GM19438 (cell line): ENCODE results near the gene REL.
"Not testable (repeated sequence)": the region's sequence is repeated elsewhere in the genome, so short reads cannot be mapped to it uniquely, and the experiment has no call there.

Source experiments
- ATAC-seq: cut with Tn5 transposase; IDR thresholded peaks from one replicate; pipeline ENCODE4 v1.9.1; 2021; ENCODE audit warnings: low read depth; ENCODE audit not compliant: unreplicated experiment

The REL gene

GRCh38 chr2:60881047-60881932, at the start of gene REL:
TSS of gene REL (plus strand) at chr2:60881574. CDS start at chr2:60881841, 267 bp downstream.
- ATAC-seq, result peak; percentile 80

- ATAC-seq, result no peak
Measured at GRCh38 chr2:60831921-60832320, 49.5 kb upstream of the REL start.

- ATAC-seq, result no peak
Measured at GRCh38 chr2:60832621-60833020, 48.8 kb upstream of the REL start.

- ATAC-seq, result no peak
Measured at GRCh38 chr2:60834270-60834717, 47.1 kb upstream of the REL start.

DNA sequence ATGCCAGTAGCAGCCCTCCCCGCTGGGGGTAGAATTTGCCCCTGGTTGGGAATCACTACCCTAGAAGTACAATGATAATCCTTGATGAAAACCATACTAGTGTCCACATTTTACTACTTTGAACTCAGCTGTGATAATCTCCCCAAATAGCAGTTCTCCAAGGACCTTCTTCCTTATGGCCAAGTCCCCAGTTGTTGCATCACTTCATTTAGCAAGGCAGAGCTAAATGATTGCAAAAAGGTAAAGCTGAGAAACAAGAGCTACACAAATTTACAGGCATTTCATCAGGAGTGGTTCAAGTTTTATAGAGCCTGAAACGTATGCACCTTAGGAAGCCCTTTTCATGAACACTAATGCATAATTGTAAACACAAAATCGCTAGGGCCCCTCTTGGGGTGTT, 44.9 kb upstream of the REL start:
- ATAC-seq, result no peak

GRCh38 chr2:60837123-60837522, 44.3 kb upstream of the REL start:
- ATAC-seq, result peak; percentile 34

DNA sequence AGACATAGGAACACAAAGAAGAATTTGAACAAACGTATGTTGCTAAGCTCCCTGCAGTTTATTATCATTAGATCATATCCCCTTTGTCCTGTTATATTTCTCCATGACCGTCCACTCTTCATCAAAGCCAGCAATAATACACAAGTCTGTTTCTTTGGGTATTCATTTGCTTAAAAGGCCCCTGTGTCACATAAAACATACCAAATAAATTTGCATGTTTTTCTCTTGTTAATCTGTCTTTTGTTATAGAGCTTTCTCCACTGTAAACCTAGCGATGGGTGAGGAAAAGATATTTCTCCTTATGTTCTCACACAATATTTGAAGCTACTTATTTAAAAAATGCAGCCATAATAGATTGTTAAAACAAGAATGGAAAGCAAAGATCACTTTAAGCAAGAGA, 42.9 kb upstream of the REL start:
- ATAC-seq, result no peak

DNA sequence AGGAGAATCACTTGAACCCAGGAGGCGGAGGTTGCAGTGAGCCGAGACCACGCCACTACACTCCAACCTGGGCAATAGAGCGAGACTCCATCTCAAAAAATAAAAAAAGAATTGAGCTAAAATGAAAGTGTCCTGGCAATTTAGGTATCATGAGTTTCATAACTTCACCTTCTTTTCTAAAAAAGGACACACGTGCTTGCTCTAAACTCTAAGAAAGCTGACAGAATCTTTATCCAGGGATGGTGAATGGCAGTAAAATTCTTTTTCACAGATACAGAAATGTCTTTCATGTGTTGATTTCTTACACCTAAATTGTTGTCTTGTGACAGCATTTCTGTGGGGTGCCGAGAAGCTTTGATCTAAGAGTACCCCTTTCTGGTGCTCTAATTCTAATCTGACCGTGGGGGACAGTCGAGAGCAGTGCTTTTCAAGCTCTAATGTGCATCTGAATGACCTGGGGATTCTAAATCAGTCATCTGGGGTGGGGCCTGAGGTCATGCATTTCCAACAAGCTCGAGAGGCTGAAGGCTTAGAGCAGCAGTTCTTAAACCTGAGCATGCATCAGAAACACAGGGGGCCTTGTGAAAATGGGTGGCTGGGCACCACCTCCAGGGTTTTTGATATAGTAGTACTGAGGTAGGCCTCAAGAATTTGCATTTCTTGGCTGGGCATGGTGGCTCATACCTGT, 42.1 kb upstream of the REL start:
- ATAC-seq, result peak; percentile 34

DNA sequence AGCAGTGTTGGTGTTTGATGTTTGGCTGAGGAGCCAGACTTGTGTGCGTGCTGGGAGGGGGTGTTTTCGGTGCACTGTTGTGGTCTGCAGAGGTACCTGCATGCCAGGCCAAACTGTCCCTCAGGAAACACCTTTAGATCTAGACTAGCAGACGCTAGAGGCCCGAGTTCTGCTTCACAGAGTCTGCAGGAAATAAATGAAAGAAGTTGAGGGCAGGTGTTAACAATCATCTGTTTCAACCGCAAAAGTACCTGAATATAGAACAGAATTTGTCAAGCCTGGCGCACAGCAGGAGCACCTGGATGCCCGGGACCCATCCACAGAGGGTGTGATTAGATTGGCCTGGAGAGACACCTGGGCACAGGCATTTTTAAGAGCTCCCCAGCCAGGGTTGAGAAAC, 40.5 kb upstream of the REL start:
- peak; percentile 54 for ATAC-seq

GRCh38 chr2:60843006-60843405, 38.4 kb upstream of the REL start:
- ATAC-seq, result no peak

GRCh38 chr2:60844105-60844504, 37.3 kb upstream of the REL start:
- ATAC-seq, result no peak

DNA sequence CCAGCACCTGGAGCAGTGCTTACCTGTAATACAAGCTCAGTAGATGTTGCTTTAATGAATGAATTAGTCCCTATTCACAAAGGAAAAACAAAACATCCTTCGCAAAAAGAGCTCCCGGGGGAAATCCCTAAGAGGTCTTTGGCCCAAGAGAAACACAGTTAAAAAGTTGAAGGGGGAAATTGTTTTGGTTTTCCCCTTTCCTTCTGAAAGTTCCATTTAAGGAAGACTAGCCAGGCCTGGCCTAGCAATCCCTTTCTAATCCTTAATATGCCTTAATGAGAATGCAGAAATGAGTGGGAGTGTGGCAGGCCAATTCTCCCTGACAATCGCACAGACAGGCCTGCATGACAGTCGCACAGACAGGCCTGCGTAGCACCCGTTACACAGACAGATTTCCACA, 33.5 kb upstream of the REL start:
- no peak for ATAC-seq

DNA sequence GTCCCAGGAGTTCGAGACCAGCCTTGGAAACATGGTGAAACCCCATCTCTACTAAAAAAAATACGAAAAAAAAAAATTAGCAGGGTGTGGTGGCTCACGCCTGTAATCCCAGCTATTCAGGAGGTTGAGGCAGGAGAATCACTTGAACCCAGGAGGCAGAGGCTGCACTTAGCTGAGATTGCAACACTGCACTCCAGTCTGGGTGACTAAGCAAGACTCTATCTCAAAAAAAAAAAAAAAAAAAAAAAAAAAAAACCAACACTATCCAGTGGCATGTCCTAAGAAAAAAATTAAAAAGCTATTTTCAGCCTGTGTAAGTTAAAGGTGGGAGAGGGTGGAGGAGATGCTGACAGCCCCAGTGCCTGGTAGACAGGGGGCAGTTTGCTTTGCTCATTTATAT, 32.2 kb upstream of the REL start:
- no peak for ATAC-seq

- ATAC-seq, result no peak
Measured at GRCh38 chr2:60852282-60852860, 29.0 kb upstream of the REL start.

DNA sequence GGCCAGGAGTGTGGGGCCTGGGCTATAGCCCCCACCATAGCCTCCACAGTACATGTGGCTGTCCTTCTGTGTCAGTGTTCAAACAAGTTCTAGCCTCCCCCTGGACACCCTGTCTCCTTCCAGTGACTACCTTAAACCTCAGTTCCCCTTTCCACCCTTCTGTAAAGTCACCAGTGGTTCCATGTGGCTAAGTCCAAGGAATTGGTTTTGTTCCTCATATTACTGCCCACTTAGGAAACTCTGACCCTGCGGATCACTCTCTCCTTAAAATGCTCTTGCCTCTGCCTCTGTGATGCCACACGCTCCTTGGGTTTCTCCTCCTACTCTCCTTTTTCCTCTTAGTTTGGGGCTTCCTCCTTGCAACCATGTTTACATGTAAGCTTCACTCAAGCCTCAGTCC, 27.8 kb upstream of the REL start:
- ATAC-seq, result no peak

DNA sequence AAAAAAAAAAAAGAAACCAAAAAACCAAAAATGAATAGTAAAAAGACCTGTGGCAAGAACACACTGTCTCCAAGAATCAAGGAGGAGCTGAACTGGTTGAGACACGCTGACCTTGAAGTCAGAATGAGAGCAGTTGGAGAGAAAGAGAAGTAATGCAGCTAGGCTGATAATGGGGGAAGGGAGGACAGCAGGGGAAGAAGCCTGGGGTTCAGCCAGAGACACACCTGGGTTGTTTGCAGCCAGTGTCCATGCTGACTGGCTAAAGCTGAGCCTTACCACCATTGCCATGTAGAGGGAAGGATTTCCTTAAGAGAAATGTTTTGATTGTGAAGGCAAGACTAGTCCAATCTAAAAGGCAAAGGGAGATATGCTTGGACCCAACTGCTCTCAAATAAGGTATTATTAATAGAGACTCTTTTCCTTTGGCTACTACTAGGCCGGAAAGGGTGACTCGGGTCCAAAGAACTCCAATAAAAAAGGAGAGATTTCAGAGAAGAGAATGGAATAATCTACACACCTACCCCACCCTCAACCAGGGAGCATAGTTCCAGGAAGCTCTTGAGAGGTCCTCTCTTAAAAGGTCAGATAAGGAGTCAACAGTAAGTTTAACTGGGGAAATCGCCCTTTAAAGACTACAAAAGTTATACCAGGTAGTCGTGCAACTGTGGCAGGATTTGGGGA, 25.2 kb upstream of the REL start:
- ATAC-seq, result no peak

GRCh38 chr2:60857056-60857455, 24.3 kb upstream of the REL start:
- ATAC-seq, result no peak

GRCh38 chr2:60858897-60859311, 22.5 kb upstream of the REL start:
- no peak for ATAC-seq

- ATAC-seq, result no peak
Measured at GRCh38 chr2:60861736-60862135, 19.6 kb upstream of the REL start.

DNA sequence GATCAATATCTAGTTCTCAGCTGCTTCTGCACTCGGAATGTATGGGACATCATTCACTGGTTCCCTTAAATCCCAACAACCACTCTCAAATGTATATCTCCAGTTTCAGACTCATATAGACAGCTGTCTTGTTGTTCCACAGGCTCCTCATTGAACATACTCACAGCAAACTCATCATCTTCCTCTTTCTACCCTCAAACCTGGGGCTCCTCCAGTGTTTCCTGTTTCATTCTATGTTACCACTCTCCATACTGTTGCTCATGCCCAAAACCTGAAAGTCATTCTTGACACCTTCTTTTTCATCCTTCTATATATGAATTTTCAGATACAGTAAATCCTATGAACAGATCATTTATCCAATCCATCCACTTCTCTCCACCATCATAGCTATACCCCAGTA, 18.7 kb upstream of the REL start:
- ATAC-seq, result no peak

DNA sequence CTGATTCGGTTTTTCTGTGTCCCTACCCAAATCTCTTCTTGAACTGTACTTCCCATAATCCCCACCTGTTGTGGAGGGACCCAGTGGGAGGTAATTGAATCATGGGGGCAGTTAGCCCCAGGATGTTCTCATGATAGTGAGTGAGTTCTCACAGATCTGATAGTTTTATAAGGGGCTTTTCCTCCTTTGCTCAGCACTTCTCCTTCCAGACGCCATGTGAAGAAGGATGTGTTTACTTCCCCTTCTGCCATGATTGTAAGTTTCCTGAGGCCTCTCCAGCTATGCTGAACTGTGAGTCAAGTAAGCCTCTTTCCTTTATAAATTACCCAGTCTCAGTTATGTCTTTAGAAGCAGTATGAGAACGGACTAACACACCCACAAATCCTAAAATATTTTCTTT, 16.0 kb upstream of the REL start:
- not testable (repeated sequence) for ATAC-seq
